Mucosa of descending colon (tissue), 3 donors: ENCODE measurements around the gene PRRT1B. TPM values are rescaled to one million over a fixed set of nuclear protein-coding genes. Genes with fewer than 3 reads are reported as not detected.

Experiments
- ATAC-seq: fragments of 200-7000 bp; cut with Tn5 transposase; one replicate; pipeline ENCODE4 v1.9.1; 2020; ENCODE audit warnings: mild to moderate bottlenecking, moderate library complexity
- DNase-seq, 3 donors: peaks; one replicate each; pipeline ENCODE4 v3.0.0-alpha.2; 2020
- H3K36me3 ChIP-seq: fragments of 200-600 bp; one replicate; pipeline ENCODE4 v1.8.0; 2021; ENCODE audit warnings: low read depth, mild to moderate bottlenecking
- H3K4me1 ChIP-seq: fragments of 200-600 bp; one replicate; pipeline ENCODE4 v1.8.0; 2021; ENCODE audit warnings: low read depth, mild to moderate bottlenecking
- H3K4me3 ChIP-seq: fragments of 200-600 bp; one replicate; pipeline ENCODE4 v1.8.0; 2021; ENCODE audit warnings: mild to moderate bottlenecking
- H3K9me3 ChIP-seq: fragments of 200-600 bp; one replicate; pipeline ENCODE4 v1.8.0; 2021; ENCODE audit warnings: mild to moderate bottlenecking
- CTCF ChIP-seq: fragments of 200-600 bp; IDR thresholded peaks from one replicate; pipeline ENCODE4 v1.8.0; 2022; ENCODE audit warnings: antibody characterized with exemption, mild to moderate bottlenecking
- intact Hi-C, 2 donors: fragments of 100-400 bp; cut with DNase I in 1 of 2; cut with micrococcal nuclease in 1 of 2; formaldehyde crosslinking; loops; one replicate each; pipeline versions ENCODE4 v1.11.0 to v1.11.1; 2022; cut with DNase I, micrococcal nuclease
- total RNA-seq, 3 donors: library from RNA; stranded (reverse); fragmentation: NEBNext Ultra II Directional in 2 of 3; extraction: Animal tissue kit (Norgen Biotek cat#: 25700) in 2 of 3; gene quantifications; one replicate each; pipeline versions ENCODE4 v1.2.1 to v1.2.4, GENCODE V29; 2021 to 2023
- donor health status: DM: no; HTN: no; CAD: no; lungs with moderate emphysema.
- donor health status: DM: no; HTN: no; CAD: no.
- donor health status: DM: no; HTN: yes; CAD: no.

Gene PRRT1B
- total RNA-seq, 3 donors from 2014 or later: 1.9 to 9.4 (median 2.9) TPM

- no peak overlapping the region for H3K4me3 ChIP-seq
- DNase-seq (no peak), ATAC-seq (no peak)
- no peak for TF ChIP-seq CTCF
- peaks cover 3% of the 10 kb centered on the region for H3K36me3 ChIP-seq
- intact Hi-C loops: no loop called here
- no peaks in the 10 kb centered on the region for H3K4me1 ChIP-seq
- H3K9me3 ChIP-seq: no peaks in the 10 kb centered on the region
Observed at GRCh38 chr9:131578021-131578420, 32.7 kb downstream of the PRRT1B start.

- DNase-seq (no peak), ATAC-seq (peak; percentile 68)
- no peaks in the 10 kb centered on the region for H3K9me3 ChIP-seq
- intact Hi-C loops: no loop called here
- no peak overlapping the region for H3K4me3 ChIP-seq
- TF ChIP-seq CTCF: no peak
- H3K36me3 ChIP-seq: peaks cover 3% of the 10 kb centered on the region
- no peaks in the 10 kb centered on the region for H3K4me1 ChIP-seq
Observed at GRCh38 chr9:131578731-131579504, 33.6 kb downstream of the PRRT1B start.

- Histone ChIP-seq H3K4me1 (no peaks in the 10 kb centered on the region), H3K36me3 (peaks cover 3% of the 10 kb centered on the region), H3K4me3 (no peak overlapping the region), H3K9me3 (no peaks in the 10 kb centered on the region)
- intact Hi-C loops: no loop called here
- TF ChIP-seq CTCF: no peak
- no peak for DNase-seq
- no peak for ATAC-seq
Observed at GRCh38 chr9:131579789-131580211, 34.5 kb downstream of the PRRT1B start.

DNA sequence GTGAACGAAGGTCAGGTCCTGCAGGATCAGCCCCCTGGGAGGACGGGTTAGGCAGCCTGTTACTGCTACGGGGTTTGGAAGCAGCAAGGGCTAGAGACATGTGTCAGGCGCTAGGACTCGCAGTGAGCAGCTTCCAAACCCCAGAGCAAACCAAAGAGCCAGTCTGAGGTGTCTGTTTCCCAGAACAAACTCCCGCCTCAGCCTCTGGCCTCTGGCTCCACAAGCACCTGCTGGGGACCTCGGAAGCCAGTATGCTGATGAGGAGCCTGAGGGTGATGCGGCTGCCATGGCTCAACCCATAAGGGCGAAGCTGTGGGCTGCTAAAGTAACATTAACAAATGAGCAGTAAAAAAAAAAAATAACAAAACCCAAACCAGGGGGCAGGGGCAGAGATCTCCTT, 35.0 kb downstream of the PRRT1B start:
- H3K4me1 ChIP-seq: no peaks in the 10 kb centered on the region
- no peaks in the 10 kb centered on the region for H3K9me3 ChIP-seq
- H3K4me3 ChIP-seq: no peak overlapping the region
- intact Hi-C loops: no loop called here
- peaks cover 3% of the 10 kb centered on the region for H3K36me3 ChIP-seq
- DNase-seq (no peak), ATAC-seq (no peak)
- no peak for TF ChIP-seq CTCF

GRCh38 chr9:131582056-131582455, 36.7 kb downstream of the PRRT1B start:
- Histone ChIP-seq H3K4me1 (no peaks in the 10 kb centered on the region), H3K4me3 (no peak overlapping the region), H3K36me3 (peaks cover 3% of the 10 kb centered on the region), H3K9me3 (no peaks in the 10 kb centered on the region)
- TF ChIP-seq CTCF: no peak
- ATAC-seq (no peak), DNase-seq (no peak)
- intact Hi-C loops: no loop called here
